ENCODE results near the gene FAM174C. TPM values are rescaled to one million over a fixed set of nuclear protein-coding genes. Genes with fewer than 3 reads are reported as not detected.
A peak's percentile ranks its signal among the peaks of the same experiment; 100 is the strongest.
"Not testable (repeated sequence)": the region's sequence is repeated elsewhere in the genome, so short reads cannot be mapped to it uniquely, and the experiment has no call there.

FAM174C gene
- total RNA-seq, 2 experiments from 2014 or later: 77.0 to 88.0 TPM

DNA sequence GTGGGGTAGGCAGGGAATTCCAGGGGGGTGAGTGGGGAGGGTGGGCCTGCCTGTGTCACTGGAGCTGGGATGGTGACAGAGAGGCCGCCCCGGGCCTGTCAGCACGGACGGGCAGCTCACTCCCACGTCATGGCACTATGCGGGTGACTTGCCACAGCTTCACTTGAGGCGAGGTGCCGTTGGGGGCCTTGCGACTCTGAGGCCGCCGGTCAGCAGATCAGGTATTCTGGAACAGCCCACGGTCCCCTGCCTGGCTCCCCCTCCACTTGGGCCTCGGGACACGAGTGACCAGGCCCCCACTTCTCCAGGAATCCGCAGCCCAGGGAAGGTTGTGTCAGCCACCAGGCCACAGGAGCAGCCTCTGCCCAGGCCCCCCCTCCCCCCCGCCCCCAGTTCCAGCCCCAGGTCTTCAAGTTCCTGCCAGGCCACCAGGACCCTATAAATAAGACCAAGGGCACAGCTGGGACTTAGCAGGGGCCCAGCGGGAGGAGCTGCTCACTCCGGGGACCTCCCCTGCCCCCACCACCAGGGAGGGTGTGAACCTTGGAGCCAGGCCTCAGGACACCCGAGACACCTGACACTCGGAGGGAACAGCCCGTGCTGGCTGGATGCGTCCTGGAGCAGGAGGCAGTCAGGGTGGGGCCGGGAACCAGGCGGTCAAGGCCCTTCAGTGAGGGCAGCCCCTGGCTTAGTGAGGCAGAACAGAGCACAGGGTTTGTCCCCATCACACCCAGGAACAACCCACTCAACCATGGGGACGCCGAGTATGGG, 29.7 kb upstream of the FAM174C start:
- H3K4me3 Mint-ChIP-seq: no peak overlapping the region
- H3K27me3 Mint-ChIP-seq: no peaks in the 10 kb centered on the region
- intact Hi-C loops (cut with micrococcal nuclease): loop anchor here (10.0 kb wide), 1 partner anchor 141 kb away; the partner anchor contains the start of gene GPX4
- H3K4me1 Mint-ChIP-seq (ENCODE audit: low read depth): peaks cover 22% of the 10 kb centered on the region
- CTCF ChIA-PET: interaction anchor here (2.2 to 7.5 kb wide), 3 partner anchors 16 to 33 kb away, joined by 26 to 449 read pairs (median 65); partner anchors contain the start of genes CIRBP and FAM174C
- no peaks in the 10 kb centered on the region for H3K9me3 Mint-ChIP-seq
- POLR2A ChIA-PET: interaction anchor here (0.9 to 3.9 kb wide), 5 partner anchors 8 to 264 kb away, joined by 3 to 88 read pairs (median 9); partner anchors contain the start of gene CIRBP
- H3K27ac Mint-ChIP-seq: no peak overlapping the region
- TF ChIP-seq, protein P1, sequence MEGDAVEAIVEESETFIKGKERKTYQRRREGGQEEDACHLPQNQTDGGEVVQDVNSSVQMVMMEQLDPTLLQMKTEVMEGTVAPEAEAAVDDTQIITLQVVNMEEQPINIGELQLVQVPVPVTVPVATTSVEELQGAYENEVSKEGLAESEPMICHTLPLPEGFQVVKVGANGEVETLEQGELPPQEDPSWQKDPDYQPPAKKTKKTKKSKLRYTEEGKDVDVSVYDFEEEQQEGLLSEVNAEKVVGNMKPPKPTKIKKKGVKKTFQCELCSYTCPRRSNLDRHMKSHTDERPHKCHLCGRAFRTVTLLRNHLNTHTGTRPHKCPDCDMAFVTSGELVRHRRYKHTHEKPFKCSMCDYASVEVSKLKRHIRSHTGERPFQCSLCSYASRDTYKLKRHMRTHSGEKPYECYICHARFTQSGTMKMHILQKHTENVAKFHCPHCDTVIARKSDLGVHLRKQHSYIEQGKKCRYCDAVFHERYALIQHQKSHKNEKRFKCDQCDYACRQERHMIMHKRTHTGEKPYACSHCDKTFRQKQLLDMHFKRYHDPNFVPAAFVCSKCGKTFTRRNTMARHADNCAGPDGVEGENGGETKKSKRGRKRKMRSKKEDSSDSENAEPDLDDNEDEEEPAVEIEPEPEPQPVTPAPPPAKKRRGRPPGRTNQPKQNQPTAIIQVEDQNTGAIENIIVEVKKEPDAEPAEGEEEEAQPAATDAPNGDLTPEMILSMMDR (IDR thresholded peaks at IDR 0.05): no peak
- ATAC-seq: no peak
- peaks cover 8% of the 10 kb centered on the region for H3K36me3 Mint-ChIP-seq (ENCODE audit: low read depth)
- no peak for DNase-seq

DNA sequence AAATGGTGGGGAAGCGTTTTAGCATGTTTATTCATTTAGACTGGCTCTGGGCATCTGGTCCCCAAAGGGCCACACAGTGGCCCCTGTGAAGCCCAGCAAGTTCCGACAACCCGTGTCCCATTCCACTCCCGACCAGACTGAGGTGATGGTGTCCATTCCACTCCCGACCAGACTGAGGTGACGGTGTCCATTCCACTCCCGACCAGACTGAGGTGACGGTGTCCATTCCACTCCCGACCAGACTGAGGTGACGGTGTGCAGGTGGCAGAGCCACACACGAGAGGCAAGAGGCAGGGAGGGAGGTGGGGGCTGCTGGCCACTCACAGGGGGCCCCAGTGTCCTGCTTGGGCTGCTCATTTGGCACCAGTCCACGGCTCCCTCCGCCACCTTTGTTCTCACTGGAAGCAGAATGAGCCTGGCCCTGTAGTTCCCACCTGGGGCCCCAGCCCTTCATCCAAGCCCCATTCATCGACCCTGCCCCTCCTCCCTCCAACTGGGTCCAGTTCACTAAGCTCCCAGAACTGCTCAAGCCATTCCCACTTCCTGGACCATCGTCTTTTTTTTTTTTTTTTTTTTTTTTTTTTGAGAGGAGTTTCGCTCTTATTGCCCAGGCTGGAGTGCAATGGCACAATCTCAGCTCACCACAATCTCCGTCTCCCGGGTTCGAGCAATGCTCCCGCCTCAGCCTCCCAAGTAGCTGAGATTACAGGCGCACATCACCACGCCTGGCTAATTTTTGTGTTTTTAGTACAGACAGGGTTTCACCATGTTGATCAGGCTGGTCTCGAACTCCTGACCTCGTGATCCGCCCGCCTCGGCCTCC, 28.9 kb upstream of the FAM174C start:
- H3K27ac Mint-ChIP-seq, DNase-seq, H3K9me3 Mint-ChIP-seq, H3K27me3 Mint-ChIP-seq, ATAC-seq, H3K4me3 Mint-ChIP-seq: not testable (repeated sequence)
- Mint-ChIP-seq H3K4me1 (ENCODE audit: low read depth) (peaks cover 17% of the 10 kb centered on the region), H3K36me3 (ENCODE audit: low read depth) (peaks cover 13% of the 10 kb centered on the region)
- ChIA-PET POLR2A (interaction anchor here (1.0 to 1.3 kb wide), 2 partner anchors 20 to 23 kb away, joined by 4 read pairs; no protein-coding TSS in a partner anchor), CTCF (interaction anchor here (0.6 to 7.5 kb wide), 2 partner anchors 15 to 23 kb away, joined by 3 to 449 read pairs; partner anchors contain the start of gene CIRBP)
- intact Hi-C loops (cut with micrococcal nuclease): loop anchor here (10.0 kb wide), 1 partner anchor 142 kb away; the partner anchor contains the start of gene GPX4

DNA sequence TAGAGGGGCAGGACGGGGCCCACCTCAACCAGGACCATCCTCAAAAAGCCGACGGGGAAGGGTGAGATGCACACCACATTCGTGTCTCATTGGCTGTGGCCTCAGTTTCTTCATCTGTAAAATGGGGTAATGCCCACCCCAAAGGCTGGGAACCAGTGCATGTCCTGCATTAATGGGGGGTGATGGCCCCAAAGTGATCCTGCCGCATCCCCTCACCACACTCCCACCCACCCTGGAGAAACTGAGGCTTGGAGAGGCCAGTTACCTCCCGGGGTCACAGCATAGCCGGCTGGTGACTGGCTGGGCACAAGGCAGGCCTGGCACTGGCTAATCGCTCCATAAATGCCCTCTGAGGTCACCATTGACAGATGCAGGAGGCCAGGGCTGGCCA, 27.6 kb upstream of the FAM174C start:
- Mint-ChIP-seq H3K27me3 (no peaks in the 10 kb centered on the region), H3K27ac (no peak overlapping the region), H3K9me3 (no peaks in the 10 kb centered on the region), H3K4me3 (no peak overlapping the region), H3K4me1 (ENCODE audit: low read depth) (peaks cover 14% of the 10 kb centered on the region), H3K36me3 (ENCODE audit: low read depth) (peaks cover 19% of the 10 kb centered on the region)
- no peak for ATAC-seq
- TF ChIP-seq, protein P1 (IDR thresholded peaks at IDR 0.05): no peak
- CTCF ChIA-PET: interaction anchor here (7.5 kb wide), 1 partner anchor 14 kb away, joined by 449 read pairs; the partner anchor contains the start of gene CIRBP
- POLR2A ChIA-PET: interaction anchor here (1.3 kb wide), 1 partner anchor 18 kb away, joined by 4 read pairs; no protein-coding TSS in a partner anchor
- intact Hi-C loops (cut with micrococcal nuclease): loop anchor here (10.0 kb wide), 1 partner anchor 143 kb away; the partner anchor contains the start of gene GPX4
- no peak for DNase-seq

DNA sequence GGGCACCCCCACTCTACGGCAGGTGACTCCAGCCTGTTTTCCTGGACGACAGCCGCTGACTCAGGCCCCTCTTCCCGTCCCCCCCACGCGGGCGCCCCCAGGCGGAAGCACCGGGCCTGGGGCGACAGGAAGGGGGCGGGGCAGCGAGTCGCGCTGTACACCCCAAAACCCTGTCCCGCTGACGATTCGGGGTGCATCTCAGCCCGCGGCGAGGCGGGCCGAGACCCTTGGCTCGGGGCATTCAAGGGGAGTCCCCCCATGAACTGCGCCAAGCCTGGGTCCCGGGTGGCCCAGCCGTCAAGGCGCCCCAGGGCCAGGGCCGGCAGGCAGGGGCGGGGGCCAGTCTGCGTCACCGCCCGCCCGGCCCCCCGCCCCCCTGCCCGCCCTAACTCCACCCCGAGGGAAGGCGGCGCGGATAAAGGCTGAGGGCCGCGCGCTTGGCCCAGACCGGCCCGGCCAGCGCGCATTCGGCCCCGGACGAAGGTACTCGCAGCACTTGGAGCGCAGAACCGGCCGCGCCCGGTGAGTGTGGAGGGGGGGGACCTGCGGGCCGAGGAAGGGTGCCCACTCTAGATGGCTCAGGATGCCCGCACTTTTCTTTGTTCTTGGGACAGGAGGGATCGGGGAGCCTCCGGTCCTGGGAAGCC, 27.1 kb upstream of the FAM174C start, which contains the start of gene MIDN:
MIDN (plus strand) TSS at position 445 of the 647 bp plus-strand sequence. CDS start 1,714 bp downstream, outside the sequence.
- peak within 1 kb of the TSS; percentile 88 for H3K27ac Mint-ChIP-seq
- no peaks in the 10 kb centered on the region for H3K27me3 Mint-ChIP-seq
- peak within 1 kb of the TSS; percentile 74 for H3K4me3 Mint-ChIP-seq
- H3K4me1 Mint-ChIP-seq (ENCODE audit: low read depth): peaks cover 11% of the 10 kb centered on the region
- ATAC-seq: peak; percentile 5
- ChIA-PET CTCF (interaction anchor here (1.0 kb wide), 2 partner anchors 14 to 18 kb away, joined by 4 to 7 read pairs; no protein-coding TSS in a partner anchor), POLR2A (interaction anchor here (0.6 to 1.4 kb wide), 5 partner anchors 14 to 25 kb away, joined by 3 to 4 read pairs (median 3); no protein-coding TSS in a partner anchor)
- TF ChIP-seq, protein P1 (IDR thresholded peaks at IDR 0.05): no peak
- no peaks in the 10 kb centered on the region for H3K9me3 Mint-ChIP-seq
- intact Hi-C loops (cut with micrococcal nuclease): loop anchor here (10.0 kb wide), 1 partner anchor 143 kb away; the partner anchor contains the start of gene GPX4
- peaks cover 22% of the 10 kb centered on the region for H3K36me3 Mint-ChIP-seq (ENCODE audit: low read depth)
- DNase-seq: peak; percentile 75

Data from activated CD8-positive, alpha-beta T cell treated with anti-CD3 and anti-CD28 coated beads for 36 hours (primary cell).